WTC11 (cell line): Measurements from ENCODE around the gene VPS39. TPM values are rescaled to one million over a fixed set of nuclear protein-coding genes. Genes with fewer than 3 reads are reported as not detected.

Source experiments
- ATAC-seq: fragments of 200-7000 bp; cut with Tn5 transposase; 2 replicates; pipeline ENCODE4 v1.10.0; 2021; ENCODE audit warnings: mild to moderate bottlenecking, moderate library complexity
- CTCF ChIA-PET: fragments of 300-600 bp; sonication (Branson Sonifier 250); formaldehyde crosslinking; loops from one replicate; lab custom pipeline; 2021; ENCODE audit warnings: antibody characterized with exemption; lab: Charles Lee
- POLR2A ChIA-PET: fragments of 350-600 bp; sonication (Branson Sonifier 250); formaldehyde crosslinking; loops from one replicate; lab custom pipeline; 2021; ENCODE audit warnings: antibody characterized with exemption; lab: Charles Lee
- DNase-seq: peaks from one replicate; pipeline ENCODE4 v3.0.0; 2021; ENCODE audit warnings: low spot score
- H3K27ac Mint-ChIP-seq: 2 replicates; pipeline ENCODE4 v1.8.0; 2021; ENCODE audit warnings: mixed read lengths
- H3K27me3 Mint-ChIP-seq: 2 replicates; pipeline ENCODE4 v1.8.0; 2021; ENCODE audit warnings: low read depth, mild to moderate bottlenecking, moderate library complexity, mixed read lengths
- H3K36me3 Mint-ChIP-seq: 2 replicates; pipeline ENCODE4 v1.8.0; 2021; ENCODE audit warnings: mixed read lengths
- H3K4me1 Mint-ChIP-seq: 2 replicates; pipeline ENCODE4 v1.8.0; 2022; ENCODE audit warnings: mixed read lengths
- H3K4me3 Mint-ChIP-seq: 2 replicates; pipeline ENCODE4 v1.8.0; 2021; ENCODE audit warnings: mild to moderate bottlenecking, moderate library complexity, mixed read lengths
- H3K9me3 Mint-ChIP-seq: 2 replicates; pipeline ENCODE4 v1.8.0; 2021; ENCODE audit warnings: mixed read lengths
- AFF4 ChIP-seq: sonication (generic); formaldehyde crosslinking; IDR thresholded peaks from 2 replicates; pipeline ENCODE4 v1.8.1; 2023; ENCODE audit warnings: mild to moderate bottlenecking, missing genetic modification reagents, borderline replicate concordance
- ATF2 ChIP-seq: sonication (generic); formaldehyde crosslinking; IDR thresholded peaks from 2 replicates; pipeline ENCODE4 v1.8.1; 2022; ENCODE audit warnings: low read depth, missing genetic modification reagents, borderline replicate concordance
- CREM ChIP-seq: sonication (generic); formaldehyde crosslinking; IDR thresholded peaks from 2 replicates; pipeline ENCODE4 v1.8.1; 2022; ENCODE audit warnings: mild to moderate bottlenecking, missing genetic modification reagents, moderate library complexity
- FOXJ3 ChIP-seq: sonication (generic); formaldehyde crosslinking; IDR thresholded peaks from 2 replicates; pipeline ENCODE4 v1.9.0; 2021; ENCODE audit warnings: missing genetic modification reagents, mild to moderate bottlenecking, borderline replicate concordance
- GTF2I ChIP-seq: fragments of 250-450 bp; sonication (Bioruptor Pico); conservative IDR thresholded peaks from 2 replicates; pipeline ENCODE4 v1.4.0; 2021; ENCODE audit warnings: mild to moderate bottlenecking
- HMGXB4 ChIP-seq: sonication (generic); formaldehyde crosslinking; IDR thresholded peaks from 2 replicates; pipeline ENCODE4 v1.8.1; 2023; ENCODE audit warnings: mild to moderate bottlenecking, moderate library complexity, missing genetic modification reagents
- JUN ChIP-seq: sonication (generic); formaldehyde crosslinking; IDR thresholded peaks from 2 replicates; pipeline ENCODE4 v1.8.0; 2023; ENCODE audit warnings: mild to moderate bottlenecking, missing genetic modification reagents
- MXD4 ChIP-seq: fragments of 250-450 bp; sonication (Bioruptor Pico); IDR thresholded peaks from 2 replicates; pipeline ENCODE4 v1.8.0; 2021; ENCODE audit warnings: mild to moderate bottlenecking, moderate library complexity, borderline replicate concordance
- NFATC4 ChIP-seq: fragments of 250-450 bp; sonication (Bioruptor Pico); IDR thresholded peaks from 2 replicates; pipeline ENCODE4 v1.9.0; 2021; ENCODE audit warnings: mild to moderate bottlenecking
- PRRX2 ChIP-seq: fragments of 250-450 bp; sonication (Bioruptor Pico); IDR thresholded peaks from 2 replicates; pipeline ENCODE4 v1.8.0; 2021; ENCODE audit warnings: mild to moderate bottlenecking
- SP1 ChIP-seq: sonication (generic); formaldehyde crosslinking; conservative IDR thresholded peaks from 2 replicates; pipeline ENCODE4 v1.8.1; 2022; ENCODE audit warnings: missing genetic modification reagents
- TEAD1 ChIP-seq: sonication (generic); formaldehyde crosslinking; IDR thresholded peaks from 2 replicates; pipeline ENCODE4 v1.8.0; 2022; ENCODE audit warnings: mild to moderate bottlenecking, missing genetic modification reagents
- TP53 ChIP-seq: sonication (generic); formaldehyde crosslinking; IDR thresholded peaks from 2 replicates; pipeline ENCODE4 v1.8.1; 2023; ENCODE audit warnings: mild to moderate bottlenecking, missing genetic modification reagents
- ZBTB43 ChIP-seq: sonication (generic); formaldehyde crosslinking; IDR thresholded peaks from 2 replicates; pipeline ENCODE4 v1.8.1; 2023; ENCODE audit warnings: mild to moderate bottlenecking, missing genetic modification reagents
- ZNF121 ChIP-seq: sonication (generic); formaldehyde crosslinking; IDR thresholded peaks from 2 replicates; pipeline ENCODE4 v1.8.0; 2023; ENCODE audit warnings: missing genetic modification reagents
- ZNF138 ChIP-seq: sonication (generic); formaldehyde crosslinking; conservative IDR thresholded peaks from 2 replicates; pipeline ENCODE4 v1.8.1; 2022; ENCODE audit warnings: mild to moderate bottlenecking, moderate library complexity, missing genetic modification reagents
- ZNF396 ChIP-seq: fragments of 250-450 bp; sonication (Bioruptor Pico); IDR thresholded peaks from 2 replicates; pipeline ENCODE4 v1.8.0; 2021; ENCODE audit warnings: mild to moderate bottlenecking, moderate library complexity, borderline replicate concordance
- ZNF512 ChIP-seq: sonication (generic); formaldehyde crosslinking; IDR thresholded peaks from 2 replicates; pipeline ENCODE4 v1.8.1; 2022; ENCODE audit warnings: missing genetic modification reagents, borderline replicate concordance
- total RNA-seq: library from RNA; stranded (reverse); gene quantifications from 3 replicates; pipeline ENCODE4 v1.2.3, GENCODE V29; 2021

Gene VPS39
- total RNA-seq, 1 experiment from 2014 or later, result 44.5 TPM

GRCh38 chr15:42158941-42159340 lies 49.2 kb downstream of the VPS39 start:
- no peak for TF ChIP-seq HMGXB4
- TF ChIP-seq SP1, result no peak
- TF ChIP-seq ATF2 (CRISPR knock-in tag), result no peak
- no peak for TF ChIP-seq AFF4 (CRISPR knock-in tag)
- no peak for TF ChIP-seq JUN (CRISPR knock-in tag)
- no peak for TF ChIP-seq ZNF138 (CRISPR knock-in tag)
- no peak for TF ChIP-seq TP53 (CRISPR knock-in tag)
- no peak for TF ChIP-seq ZBTB43 (CRISPR knock-in tag)
- TF ChIP-seq ZNF512 (CRISPR knock-in tag), result no peak
- no peak for TF ChIP-seq ZNF396 (CRISPR knock-in tag)
- no peak for TF ChIP-seq CREM
- no peak for TF ChIP-seq MXD4 (CRISPR knock-in tag)
- TF ChIP-seq NFATC4 (CRISPR knock-in tag), result no peak
- no peak for TF ChIP-seq PRRX2
- no peak for TF ChIP-seq GTF2I (CRISPR knock-in tag)
- no peak for TF ChIP-seq TEAD1 (CRISPR knock-in tag)
- no peak for TF ChIP-seq ZNF121 (CRISPR knock-in tag)
- TF ChIP-seq FOXJ3 (CRISPR knock-in tag), result no peak
- DNase-seq (no peak), ATAC-seq (no peak)
- Mint-ChIP-seq H3K36me3 (peaks cover 35% of the 10 kb centered on the region), H3K27ac (no peak overlapping the region), H3K9me3 (no peaks in the 10 kb centered on the region), H3K4me1 (peaks cover 7% of the 10 kb centered on the region), H3K27me3 (no peaks in the 10 kb centered on the region), H3K4me3 (no peak overlapping the region)
- CTCF ChIA-PET, result interaction anchor here (1.4 kb wide), 1 partner anchor 226 kb away, joined by 4 read pairs; no protein-coding TSS in a partner anchor
- POLR2A ChIA-PET, result no interaction called here
